C4-2B (cell line): ENCODE results near the gene GPC5.

Source experiments
- CTCF ChIP-seq: fragments of 450-650 bp; conservative IDR thresholded peaks from 2 replicates; pipeline ENCODE4 v1.5.1; 2017; ENCODE audit warnings: mild to moderate bottlenecking
- ZFX ChIP-seq: fragments of 450-650 bp; IDR thresholded peaks from 2 replicates; pipeline ENCODE4 v1.6.1; 2017

- no peak for TF ChIP-seq CTCF
- no peak for TF ChIP-seq ZFX
Measured at GRCh38 chr13:91896547-91896946, 498.1 kb downstream of the GPC5 start.
